ENCODE results near the gene HINT3.
"Not testable (repeated sequence)": the region's sequence is repeated elsewhere in the genome, so short reads cannot be mapped to it uniquely, and the experiment has no call there.

HINT3 gene

GRCh38 chr6:125956506-125957390, at the start of gene HINT3:
Gene HINT3, plus strand, starts transcription at chr6:125956770. Its CDS starts 208 bp downstream, at chr6:125956978.
- DNase-seq: peak; percentile 98 to 99

- DNase-seq: no peak
Observed at GRCh38 chr6:125910527-125910926, 46.0 kb upstream of the HINT3 start.

- not testable (repeated sequence) for DNase-seq
Observed at GRCh38 chr6:125911051-125911451, 45.5 kb upstream of the HINT3 start.

- not testable (repeated sequence) for DNase-seq
Observed at GRCh38 chr6:125912430-125912829, 44.1 kb upstream of the HINT3 start.

GRCh38 chr6:125913145-125913544, 43.4 kb upstream of the HINT3 start:
- DNase-seq: no peak

- no peak for DNase-seq
Observed at GRCh38 chr6:125913864-125914351, 42.7 kb upstream of the HINT3 start.

- DNase-seq: no peak
Observed at GRCh38 chr6:125918230-125918629, 38.3 kb upstream of the HINT3 start.

GRCh38 chr6:125918681-125919566, 37.6 kb upstream of the HINT3 start:
- peak; percentile 40 to 49 for DNase-seq

GRCh38 chr6:125919618-125920017, 37.0 kb upstream of the HINT3 start:
- no peak for DNase-seq

- DNase-seq: no peak
Observed at GRCh38 chr6:125922322-125922860, 34.2 kb upstream of the HINT3 start.

GRCh38 chr6:125923366-125923877, 33.1 kb upstream of the HINT3 start:
- DNase-seq: no peak

- DNase-seq: no peak
Observed at GRCh38 chr6:125924169-125924568, 32.4 kb upstream of the HINT3 start.

- no peak for DNase-seq
Observed at GRCh38 chr6:125924697-125925358, 31.7 kb upstream of the HINT3 start.

- no peak for DNase-seq
Observed at GRCh38 chr6:125926711-125927110, 29.9 kb upstream of the HINT3 start.

GRCh38 chr6:125927761-125928160, 28.8 kb upstream of the HINT3 start:
- DNase-seq: no peak

- no peak for DNase-seq
Observed at GRCh38 chr6:125930765-125931418, 25.7 kb upstream of the HINT3 start.

- no peak for DNase-seq
Observed at GRCh38 chr6:125931733-125932450, 24.7 kb upstream of the HINT3 start.

GRCh38 chr6:125932451-125932795, 24.1 kb upstream of the HINT3 start:
- DNase-seq: no peak

GRCh38 chr6:125935520-125935919, 21.1 kb upstream of the HINT3 start:
- DNase-seq: not testable (repeated sequence)

GRCh38 chr6:125939026-125939425, 17.5 kb upstream of the HINT3 start:
- DNase-seq: no peak

- no peak for DNase-seq
Observed at GRCh38 chr6:125939791-125940190, 16.8 kb upstream of the HINT3 start.

All from activated T-cell treated with anti-CD3 and anti-CD28 coated beads, Interleukin-2, amount 50 U/mL, for 48 hours (primary cell).